Smooth muscle cell (in vitro differentiated cells): ENCODE results near the gene MXD3. TPM values are rescaled to one million over a fixed set of nuclear protein-coding genes. Genes with fewer than 3 reads are reported as not detected.

Source experiments
- DNase-seq: peaks from one replicate; lab custom pipeline; 2025; ENCODE audit not compliant: unreplicated experiment; lab: John Stamatoyannopoulos, UW
- H2AFZ ChIP-seq: fragments of 200-600 bp; sonication (generic); 2 replicates; pipeline ENCODE4 v1.6.0; 2016; ENCODE audit warnings: antibody characterized with exemption, low read depth, mild to moderate bottlenecking
- H3F3A ChIP-seq: fragments of 200-600 bp; sonication (generic); 2 replicates; pipeline ENCODE4 v1.6.0; 2017; ENCODE audit warnings: antibody characterized with exemption, low read depth
- H3K27ac ChIP-seq: fragments of 200-600 bp; sonication (generic); 2 replicates; pipeline ENCODE4 v1.5.1; 2016; ENCODE audit warnings: low read depth, mild to moderate bottlenecking
- H3K27me3 ChIP-seq: fragments of 200-600 bp; sonication (generic); 2 replicates; pipeline ENCODE4 v1.6.1; 2016; ENCODE audit warnings: low read depth, mild to moderate bottlenecking
- H3K36me3 ChIP-seq: fragments of 200-600 bp; sonication (generic); 2 replicates; pipeline ENCODE4 v1.5.1; 2016; ENCODE audit warnings: low read depth
- H3K4me1 ChIP-seq: fragments of 200-600 bp; sonication (generic); 2 replicates; pipeline ENCODE4 v1.5.1; 2016; ENCODE audit warnings: low read depth
- H3K4me2 ChIP-seq: fragments of 200-600 bp; sonication (generic); 2 replicates; pipeline ENCODE4 v1.6.0; 2016; ENCODE audit warnings: mild to moderate bottlenecking
- H3K4me3 ChIP-seq: fragments of 200-600 bp; sonication (generic); 2 replicates; pipeline ENCODE4 v1.5.1; 2016; ENCODE audit warnings: mild to moderate bottlenecking
- H3K79me2 ChIP-seq: fragments of 200-600 bp; sonication (generic); 2 replicates; pipeline ENCODE4 v1.6.0; 2016; ENCODE audit warnings: low read depth, mild to moderate bottlenecking
- H3K9ac ChIP-seq: fragments of 200-600 bp; sonication (generic); 2 replicates; pipeline ENCODE4 v1.6.0; 2016; ENCODE audit warnings: low read depth
- H3K9me3 ChIP-seq: fragments of 200-600 bp; sonication (generic); replicated peaks from 2 replicates; pipeline ENCODE4 v1.5.1; 2016; ENCODE audit warnings: low read depth
- H4K20me1 ChIP-seq: fragments of 200-600 bp; sonication (generic); 2 replicates; pipeline ENCODE4 v1.6.0; 2016; ENCODE audit warnings: low read depth
- WGBS: methylation state at CpG from one replicate; pipeline ENCODE4 v1.1.7; 2016; ENCODE audit warnings: low lambda C conversion rate; 5-methylcytosine and 5-hydroxymethylcytosine counted together
- polyA plus RNA-seq: library from polyadenylated mRNA; unstranded; fragments of >200 nt; fragmentation: Nextera tagmentation; extraction: Ambion mirVana; gene quantifications from 2 replicates; pipeline ENCODE4 v1.2.1, GENCODE V29; 2016
- total RNA-seq: library from RNA; depleted of rRNA; stranded (reverse); fragments of >200 nt; gene quantifications from 2 replicates; pipeline ENCODE4 v1.2.3, GENCODE V29; 2014
- TF ChIP-seq, protein P1 (sequence below): fragments of 200-600 bp; sonication (generic); IDR thresholded peaks from 2 replicates; pipeline ENCODE4 v1.5.1; 2017; ENCODE audit warnings: borderline replicate concordance, mild to moderate bottlenecking, antibody characterized with exemption; ENCODE audit not compliant: insufficient read depth, poor library complexity, severe bottlenecking

MXD3 gene
- total and polyA plus RNA-seq, 2 experiments from 2014 or later, result 8.6 to 15.6 TPM

DNA sequence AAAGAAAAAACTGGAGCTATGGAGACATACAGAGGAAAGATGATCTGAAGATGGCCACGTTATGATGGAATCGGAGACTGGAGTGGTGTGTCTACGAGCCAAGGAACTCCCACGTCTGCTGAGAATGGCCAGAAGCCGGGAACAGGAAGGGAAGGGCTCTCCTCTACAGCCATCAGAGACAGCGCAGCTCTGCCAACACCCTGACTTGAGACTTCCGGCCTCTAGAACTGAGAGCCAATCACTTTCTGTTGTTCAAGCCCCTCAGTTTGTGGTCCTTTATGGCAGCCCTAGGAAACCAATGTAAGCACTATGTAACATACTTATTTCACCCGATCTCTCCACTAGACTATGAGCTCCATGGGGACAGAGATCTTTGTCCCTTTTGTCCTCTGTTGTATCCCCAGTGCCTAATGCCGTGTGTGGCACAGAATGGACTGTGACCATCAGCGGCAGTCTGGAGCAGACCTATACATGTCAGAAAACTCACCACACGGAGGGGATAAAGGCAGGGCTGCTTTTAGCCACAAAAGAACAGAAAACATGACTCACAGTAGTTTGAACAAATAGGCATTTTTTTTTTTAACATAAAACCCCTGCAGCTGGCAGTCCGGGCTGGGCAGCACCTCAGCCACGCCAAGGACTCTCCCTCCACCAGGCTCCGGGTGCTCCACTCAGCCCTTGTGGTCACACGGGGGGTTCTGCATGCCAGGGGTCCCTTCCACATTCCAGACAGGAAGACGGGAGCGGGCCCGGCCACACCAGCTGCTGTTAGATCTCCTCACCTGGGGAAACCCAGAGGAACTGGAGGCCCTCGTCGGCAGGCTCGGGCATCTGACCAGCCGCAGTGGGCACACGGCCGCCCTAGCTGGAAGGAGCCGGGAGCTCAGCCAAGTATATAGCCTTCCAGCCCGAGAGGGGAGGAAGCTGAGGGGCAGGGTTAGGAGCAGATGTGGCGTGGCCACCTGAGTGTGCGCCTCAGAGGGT, 16.1 kb upstream of the MXD3 start:
- Histone ChIP-seq H4K20me1 (peaks cover 50% of the 10 kb centered on the region), H3K4me2 (no peak overlapping the region), H3K79me2 (no peaks in the 10 kb centered on the region), H3K4me1 (no peaks in the 10 kb centered on the region), H3K4me3 (no peak overlapping the region), H3K9me3 (no peaks in the 10 kb centered on the region), H2AFZ (no peak overlapping the region), H3K9ac (no peak overlapping the region), H3K36me3 (no peaks in the 10 kb centered on the region), H3F3A (no peaks in the 10 kb centered on the region), H3K27me3 (no peaks in the 10 kb centered on the region), H3K27ac (peak overlapping the region; percentile 6)
- TF ChIP-seq, protein P1, sequence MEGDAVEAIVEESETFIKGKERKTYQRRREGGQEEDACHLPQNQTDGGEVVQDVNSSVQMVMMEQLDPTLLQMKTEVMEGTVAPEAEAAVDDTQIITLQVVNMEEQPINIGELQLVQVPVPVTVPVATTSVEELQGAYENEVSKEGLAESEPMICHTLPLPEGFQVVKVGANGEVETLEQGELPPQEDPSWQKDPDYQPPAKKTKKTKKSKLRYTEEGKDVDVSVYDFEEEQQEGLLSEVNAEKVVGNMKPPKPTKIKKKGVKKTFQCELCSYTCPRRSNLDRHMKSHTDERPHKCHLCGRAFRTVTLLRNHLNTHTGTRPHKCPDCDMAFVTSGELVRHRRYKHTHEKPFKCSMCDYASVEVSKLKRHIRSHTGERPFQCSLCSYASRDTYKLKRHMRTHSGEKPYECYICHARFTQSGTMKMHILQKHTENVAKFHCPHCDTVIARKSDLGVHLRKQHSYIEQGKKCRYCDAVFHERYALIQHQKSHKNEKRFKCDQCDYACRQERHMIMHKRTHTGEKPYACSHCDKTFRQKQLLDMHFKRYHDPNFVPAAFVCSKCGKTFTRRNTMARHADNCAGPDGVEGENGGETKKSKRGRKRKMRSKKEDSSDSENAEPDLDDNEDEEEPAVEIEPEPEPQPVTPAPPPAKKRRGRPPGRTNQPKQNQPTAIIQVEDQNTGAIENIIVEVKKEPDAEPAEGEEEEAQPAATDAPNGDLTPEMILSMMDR, result no peak
- DNase-seq, result no peak
- WGBS, result 87% methylated on average over 28 of the region's 28 CpGs

DNA sequence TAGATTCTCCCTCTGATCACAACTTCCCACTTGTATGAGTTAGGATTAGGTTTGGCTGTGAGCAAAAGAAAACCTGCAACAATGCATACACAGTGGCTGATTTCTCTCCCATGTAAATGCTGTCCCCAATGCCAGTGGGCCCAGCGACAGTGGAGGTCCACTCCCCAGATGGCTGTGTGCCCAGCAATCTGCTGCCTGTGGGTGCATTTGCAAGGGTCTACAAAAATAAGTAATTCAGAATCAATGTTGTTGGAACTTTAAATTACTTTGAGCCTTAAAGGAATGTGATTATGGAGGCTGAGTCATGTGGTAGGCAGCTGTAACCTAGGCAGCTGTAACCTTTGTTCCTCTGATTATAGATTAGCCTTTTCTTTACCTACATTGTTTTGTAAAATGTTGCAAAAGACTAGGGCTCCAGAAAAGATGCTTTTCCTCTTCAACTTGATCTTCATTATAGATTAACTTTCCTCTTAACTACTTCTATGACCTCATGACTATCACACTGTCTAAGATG, 14.2 kb upstream of the MXD3 start:
- Histone ChIP-seq H3K79me2 (no peaks in the 10 kb centered on the region), H3K36me3 (no peaks in the 10 kb centered on the region), H3K9ac (no peak overlapping the region), H3K4me2 (no peak overlapping the region), H3K27ac (no peak overlapping the region), H3F3A (no peaks in the 10 kb centered on the region), H2AFZ (no peak overlapping the region), H4K20me1 (peaks cover 41% of the 10 kb centered on the region), H3K4me3 (no peak overlapping the region), H3K4me1 (no peaks in the 10 kb centered on the region), H3K9me3 (no peaks in the 10 kb centered on the region), H3K27me3 (no peaks in the 10 kb centered on the region)
- TF ChIP-seq, protein P1, result no peak
- no peak for DNase-seq
- WGBS, result 46% methylated on average over 1 of the region's 1 CpG

DNA sequence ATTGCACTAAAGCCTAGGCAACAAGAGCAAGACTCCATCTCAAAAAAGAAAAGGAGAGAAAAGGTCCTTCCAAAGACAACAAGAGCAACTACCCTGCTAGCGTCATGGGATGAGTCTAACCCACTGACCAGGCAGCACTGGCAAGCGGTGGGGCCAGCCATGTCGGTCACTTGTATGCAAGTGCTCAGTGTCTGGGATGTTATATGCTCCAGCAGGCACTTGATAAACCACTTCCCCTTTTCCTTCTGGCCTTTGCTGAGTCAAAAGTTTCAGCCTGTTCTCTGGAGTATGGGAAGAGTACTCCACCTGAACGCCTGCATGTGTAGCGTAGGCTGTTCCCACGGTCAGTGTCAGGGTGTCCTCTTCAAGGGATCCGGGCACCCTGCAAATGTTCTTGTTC, 9.2 kb upstream of the MXD3 start:
- H3K36me3 ChIP-seq, result no peaks in the 10 kb centered on the region
- H3K27ac ChIP-seq, result no peak overlapping the region
- TF ChIP-seq, protein P1, result no peak
- peaks cover 3% of the 10 kb centered on the region for H3F3A ChIP-seq
- DNase-seq, result no peak
- no peak overlapping the region for H3K4me3 ChIP-seq
- no peak overlapping the region for H2AFZ ChIP-seq
- peaks cover 25% of the 10 kb centered on the region for H4K20me1 ChIP-seq
- H3K9me3 ChIP-seq, result no peaks in the 10 kb centered on the region
- H3K79me2 ChIP-seq, result no peaks in the 10 kb centered on the region
- H3K9ac ChIP-seq, result no peak overlapping the region
- H3K4me1 ChIP-seq, result no peaks in the 10 kb centered on the region
- no peak overlapping the region for H3K4me2 ChIP-seq
- whole genome bisulfite sequencing, result 96% methylated on average over 7 of the region's 7 CpGs
- no peaks in the 10 kb centered on the region for H3K27me3 ChIP-seq
